GM19395 (cell line): ENCODE results near the gene CHMP5.

Source experiments
- ATAC-seq: cut with Tn5 transposase; IDR thresholded peaks from one replicate; pipeline ENCODE4 v1.9.1; 2021; ENCODE audit warnings: mild to moderate bottlenecking, moderate library complexity; ENCODE audit not compliant: unreplicated experiment

The CHMP5 gene

GRCh38 chr9:33273266-33273971 lies 8.6 kb downstream of the CHMP5 start:
- ATAC-seq: no peak

- ATAC-seq: no peak
Measured at GRCh38 chr9:33273972-33274328, 9.1 kb downstream of the CHMP5 start.

- ATAC-seq: no peak
Measured at GRCh38 chr9:33277484-33277883, 12.6 kb downstream of the CHMP5 start.

- ATAC-seq: no peak
Measured at GRCh38 chr9:33285502-33285901, 20.7 kb downstream of the CHMP5 start.

- no peak for ATAC-seq
Measured at GRCh38 chr9:33287087-33287490, 22.2 kb downstream of the CHMP5 start.

GRCh38 chr9:33288235-33288634 lies 23.4 kb downstream of the CHMP5 start:
- ATAC-seq: no peak

- no peak for ATAC-seq
Measured at GRCh38 chr9:33288828-33289483, 24.1 kb downstream of the CHMP5 start.

- ATAC-seq: no peak
Measured at GRCh38 chr9:33289496-33289895, 24.6 kb downstream of the CHMP5 start.

GRCh38 chr9:33289936-33290246 lies 25.0 kb downstream of the CHMP5 start:
- no peak for ATAC-seq

GRCh38 chr9:33290247-33291030 lies 25.6 kb downstream of the CHMP5 start, which contains the start of gene NFX1:
TSS of gene NFX1 (plus strand) at chr9:33290516. CDS start at chr9:33290573, 57 bp downstream.
- ATAC-seq: peak; percentile 92

- no peak for ATAC-seq
Measured at GRCh38 chr9:33291031-33291397, 26.2 kb downstream of the CHMP5 start.

- ATAC-seq: no peak
Measured at GRCh38 chr9:33291901-33292300, 27.1 kb downstream of the CHMP5 start.

- no peak for ATAC-seq
Measured at GRCh38 chr9:33293782-33294181, 28.9 kb downstream of the CHMP5 start.

- ATAC-seq: no peak
Measured at GRCh38 chr9:33294670-33295432, 30.0 kb downstream of the CHMP5 start.

- ATAC-seq: peak; percentile 49
Measured at GRCh38 chr9:33295571-33295970, 30.7 kb downstream of the CHMP5 start.

GRCh38 chr9:33297432-33297831 lies 32.6 kb downstream of the CHMP5 start:
- peak; percentile 92 for ATAC-seq

GRCh38 chr9:33300546-33300945 lies 35.7 kb downstream of the CHMP5 start:
- no peak for ATAC-seq

- ATAC-seq: no peak
Measured at GRCh38 chr9:33304362-33304761, 39.5 kb downstream of the CHMP5 start.

- ATAC-seq: no peak
Measured at GRCh38 chr9:33306037-33306436, 41.2 kb downstream of the CHMP5 start.

- no peak for ATAC-seq
Measured at GRCh38 chr9:33307067-33307466, 42.2 kb downstream of the CHMP5 start.

GRCh38 chr9:33309903-33310302 lies 45.1 kb downstream of the CHMP5 start:
- no peak for ATAC-seq
